Measurements from ENCODE around the gene B4GALT2. TPM values are rescaled to one million over a fixed set of nuclear protein-coding genes. Genes with fewer than 3 reads are reported as not detected.

Gene B4GALT2
- total and polyA plus RNA-seq, 2 donors: 7.3 to 10.3 TPM

GRCh38 chr1:44024903-44025525, 46.0 kb downstream of the B4GALT2 start:
- 95% methylated on average over 13 of the region's 13 CpGs for WGBS

GRCh38 chr1:44025816-44026215, 46.8 kb downstream of the B4GALT2 start:
- H3K9me3 ChIP-seq (ENCODE audit: control insufficient read depth in 2 of 2, insufficient read depth in 1 of 2, low read length in 1 of 2): no peaks in the 10 kb centered on the region
- H3K4me1 ChIP-seq (ENCODE audit: control insufficient read depth in 2 of 2, insufficient read depth in 2 of 2, low read length in 2 of 2): peaks cover 5 to 9% of the 10 kb centered on the region in 2 donors
- WGBS: 89% methylated on average over 3 of the region's 3 CpGs
- H3K27ac ChIP-seq (ENCODE audit: low read depth in 1 of 2, low read length in 1 of 2): no peak overlapping the region
- no peak overlapping the region for H3K4me3 ChIP-seq (ENCODE audit: low read length in 2 of 2)
- H3K36me3 ChIP-seq (ENCODE audit: control insufficient read depth in 2 of 2, insufficient read depth in 2 of 2, low read length in 1 of 2): no peaks in the 10 kb centered on the region
- H3K27me3 ChIP-seq (ENCODE audit: control insufficient read depth in 2 of 2, insufficient read depth in 1 of 2, low read length in 1 of 2): peaks cover 6 to 13% of the 10 kb centered on the region in 2 donors
- no peak for DNase-seq (ENCODE audit: low read depth in 6 of 9, low spot score in 9 of 9)

More at GRCh38 chr1:44024903-44025525, 46.0 kb downstream of the B4GALT2 start:
- Histone ChIP-seq H3K36me3 (ENCODE audit: control insufficient read depth in 2 of 2, insufficient read depth in 2 of 2, low read length in 1 of 2) (no peaks in the 10 kb centered on the region), H3K4me3 (ENCODE audit: low read length in 2 of 2) (no peak overlapping the region), H3K27me3 (ENCODE audit: control insufficient read depth in 2 of 2, insufficient read depth in 1 of 2, low read length in 1 of 2) (peaks cover 0 to 8% of the 10 kb centered on the region in 2 donors), H3K9me3 (ENCODE audit: control insufficient read depth in 2 of 2, insufficient read depth in 1 of 2, low read length in 1 of 2) (no peaks in the 10 kb centered on the region), H3K27ac (ENCODE audit: low read depth in 1 of 2, low read length in 1 of 2) (no peak overlapping the region), H3K4me1 (ENCODE audit: control insufficient read depth in 2 of 2, insufficient read depth in 2 of 2, low read length in 2 of 2) (peaks cover 5 to 8% of the 10 kb centered on the region in 2 donors)
- DNase-seq (ENCODE audit: low read depth in 6 of 9, low spot score in 9 of 9): no peak

GRCh38 chr1:44027320-44027719, 48.3 kb downstream of the B4GALT2 start:
- 98% methylated on average over 3 of the region's 3 CpGs for WGBS
- no peak overlapping the region for H3K4me3 ChIP-seq (ENCODE audit: low read length in 2 of 2)
- peaks cover 5 to 24% of the 10 kb centered on the region in 2 donors for H3K4me1 ChIP-seq (ENCODE audit: control insufficient read depth in 2 of 2, insufficient read depth in 2 of 2, low read length in 2 of 2)
- no peak for DNase-seq (ENCODE audit: low read depth in 6 of 9, low spot score in 9 of 9)
- H3K9me3 ChIP-seq (ENCODE audit: control insufficient read depth in 2 of 2, insufficient read depth in 1 of 2, low read length in 1 of 2): no peaks in the 10 kb centered on the region
- no peaks in the 10 kb centered on the region for H3K36me3 ChIP-seq (ENCODE audit: control insufficient read depth in 2 of 2, insufficient read depth in 2 of 2, low read length in 1 of 2)
- no peak overlapping the region for H3K27ac ChIP-seq (ENCODE audit: low read depth in 1 of 2, low read length in 1 of 2)
- H3K27me3 ChIP-seq (ENCODE audit: control insufficient read depth in 2 of 2, insufficient read depth in 1 of 2, low read length in 1 of 2): peaks cover 8 to 28% of the 10 kb centered on the region in 2 donors

- H3K36me3 ChIP-seq (ENCODE audit: control insufficient read depth in 2 of 2, insufficient read depth in 2 of 2, low read length in 1 of 2): no peaks in the 10 kb centered on the region
- 39% methylated on average over 17 of the region's 17 CpGs for WGBS
- no peaks in the 10 kb centered on the region for H3K9me3 ChIP-seq (ENCODE audit: control insufficient read depth in 2 of 2, insufficient read depth in 1 of 2, low read length in 1 of 2)
- H3K27ac ChIP-seq (ENCODE audit: low read depth in 1 of 2, low read length in 1 of 2): peak overlapping the region in 1 of 2 donors; percentile 64
- peak overlapping the region; percentile 52 to 78 for H3K4me3 ChIP-seq (ENCODE audit: low read length in 2 of 2)
- peak in 1 of 9 donors; percentile 21 for DNase-seq (ENCODE audit: low read depth in 6 of 9, low spot score in 9 of 9)
- peaks cover 5 to 26% of the 10 kb centered on the region in 2 donors for H3K4me1 ChIP-seq (ENCODE audit: control insufficient read depth in 2 of 2, insufficient read depth in 2 of 2, low read length in 2 of 2)
- peaks cover 8 to 36% of the 10 kb centered on the region in 2 donors for H3K27me3 ChIP-seq (ENCODE audit: control insufficient read depth in 2 of 2, insufficient read depth in 1 of 2, low read length in 1 of 2)
These were observed 50.4 kb downstream of the B4GALT2 start for GRCh38 chr1:44029260-44029910.

GRCh38 chr1:44029911-44030604, 51.0 kb downstream of the B4GALT2 start:
- H3K9me3 ChIP-seq (ENCODE audit: control insufficient read depth in 2 of 2, insufficient read depth in 1 of 2, low read length in 1 of 2): no peaks in the 10 kb centered on the region
- no peaks in the 10 kb centered on the region for H3K36me3 ChIP-seq (ENCODE audit: control insufficient read depth in 2 of 2, insufficient read depth in 2 of 2, low read length in 1 of 2)
- peak in 8 of 9 donors; percentile 67 to 92 (median 76) for DNase-seq (ENCODE audit: low read depth in 6 of 9, low spot score in 9 of 9)
- peak overlapping the region; percentile 52 to 78 for H3K4me3 ChIP-seq (ENCODE audit: low read length in 2 of 2)
- peaks cover 8 to 36% of the 10 kb centered on the region in 2 donors for H3K27me3 ChIP-seq (ENCODE audit: control insufficient read depth in 2 of 2, insufficient read depth in 1 of 2, low read length in 1 of 2)
- under 1% methylated on average over 75 of the region's 75 CpGs for WGBS
- H3K4me1 ChIP-seq (ENCODE audit: control insufficient read depth in 2 of 2, insufficient read depth in 2 of 2, low read length in 2 of 2): peaks cover 5 to 26% of the 10 kb centered on the region in 2 donors
- peak overlapping the region in 1 of 2 donors; percentile 64 for H3K27ac ChIP-seq (ENCODE audit: low read depth in 1 of 2, low read length in 1 of 2)

- DNase-seq (ENCODE audit: low read depth in 6 of 9, low spot score in 9 of 9): peak in 5 of 9 donors; percentile 10 to 50 (median 22)
- peaks cover 8 to 36% of the 10 kb centered on the region in 2 donors for H3K27me3 ChIP-seq (ENCODE audit: control insufficient read depth in 2 of 2, insufficient read depth in 1 of 2, low read length in 1 of 2)
- peak overlapping the region; percentile 49 to 78 for H3K4me3 ChIP-seq (ENCODE audit: low read length in 2 of 2)
- H3K4me1 ChIP-seq (ENCODE audit: control insufficient read depth in 2 of 2, insufficient read depth in 2 of 2, low read length in 2 of 2): peaks cover 5 to 26% of the 10 kb centered on the region in 2 donors
- no peak overlapping the region for H3K27ac ChIP-seq (ENCODE audit: low read depth in 1 of 2, low read length in 1 of 2)
- WGBS: under 1% methylated on average over 66 of the region's 66 CpGs
- no peaks in the 10 kb centered on the region for H3K9me3 ChIP-seq (ENCODE audit: control insufficient read depth in 2 of 2, insufficient read depth in 1 of 2, low read length in 1 of 2)
- no peaks in the 10 kb centered on the region for H3K36me3 ChIP-seq (ENCODE audit: control insufficient read depth in 2 of 2, insufficient read depth in 2 of 2, low read length in 1 of 2)
These were observed 51.7 kb downstream of the B4GALT2 start for GRCh38 chr1:44030605-44031251.

- Histone ChIP-seq H3K27ac (ENCODE audit: low read depth in 1 of 2, low read length in 1 of 2) (no peak within 1 kb of the TSS), H3K36me3 (ENCODE audit: control insufficient read depth in 2 of 2, insufficient read depth in 2 of 2, low read length in 1 of 2) (no peaks in the 10 kb centered on the region), H3K9me3 (ENCODE audit: control insufficient read depth in 2 of 2, insufficient read depth in 1 of 2, low read length in 1 of 2) (no peaks in the 10 kb centered on the region), H3K4me3 (ENCODE audit: low read length in 2 of 2) (peak within 1 kb of the TSS; percentile 49 to 78), H3K4me1 (ENCODE audit: control insufficient read depth in 2 of 2, insufficient read depth in 2 of 2, low read length in 2 of 2) (peaks cover 5 to 26% of the 10 kb centered on the region in 2 donors), H3K27me3 (ENCODE audit: control insufficient read depth in 2 of 2, insufficient read depth in 1 of 2, low read length in 1 of 2) (peaks cover 8 to 36% of the 10 kb centered on the region in 2 donors)
- WGBS: 25% methylated on average over 40 of the region's 40 CpGs
- DNase-seq (ENCODE audit: low read depth in 6 of 9, low spot score in 9 of 9): peak in 5 of 9 donors; percentile 13 to 58 (median 27)
These were observed 52.5 kb downstream of the B4GALT2 start, which contains the start of gene SLC6A9 for GRCh38 chr1:44031252-44032169. SLC6A9 (minus strand) TSS chr1:44031462; CDS start chr1:44024277, 7,185 bp downstream.

GRCh38 chr1:44032170-44032790, 53.3 kb downstream of the B4GALT2 start:
- Histone ChIP-seq H3K4me3 (ENCODE audit: low read length in 2 of 2) (no peak overlapping the region), H3K4me1 (ENCODE audit: control insufficient read depth in 2 of 2, insufficient read depth in 2 of 2, low read length in 2 of 2) (peaks cover 5 to 26% of the 10 kb centered on the region in 2 donors), H3K27me3 (ENCODE audit: control insufficient read depth in 2 of 2, insufficient read depth in 1 of 2, low read length in 1 of 2) (peaks cover 8 to 36% of the 10 kb centered on the region in 2 donors), H3K36me3 (ENCODE audit: control insufficient read depth in 2 of 2, insufficient read depth in 2 of 2, low read length in 1 of 2) (no peaks in the 10 kb centered on the region), H3K9me3 (ENCODE audit: control insufficient read depth in 2 of 2, insufficient read depth in 1 of 2, low read length in 1 of 2) (no peaks in the 10 kb centered on the region), H3K27ac (ENCODE audit: low read depth in 1 of 2, low read length in 1 of 2) (no peak overlapping the region)
- 95% methylated on average over 6 of the region's 6 CpGs for WGBS
- DNase-seq (ENCODE audit: low read depth in 6 of 9, low spot score in 9 of 9): no peak
